Upper lobe of left lung (tissue), 6 donors: Measurements from ENCODE around the gene R3HDM1. TPM values are rescaled to one million over a fixed set of nuclear protein-coding genes. Genes with fewer than 3 reads are reported as not detected.

Experiments used
- ATAC-seq, 2 donors: fragments of 200-7000 bp; cut with Tn5 transposase; one replicate each; pipeline ENCODE4 v1.9.1; 2022; ENCODE audit warnings: mild to moderate bottlenecking in 2 of 2, moderate library complexity in 2 of 2; ENCODE audit not compliant: low FRiP score in 2 of 2
- DNase-seq, 2 donors: peaks; one replicate each; pipeline ENCODE4 v3.0.0-alpha.2; 2019 to 2020
- H3K27ac ChIP-seq, 4 donors: fragments of 200-600 bp; sonication (generic); one replicate each; pipeline ENCODE4 v1.5.1; 2016 to 2019
- H3K27me3 ChIP-seq, 4 donors: fragments of 200-600 bp; sonication (generic); one replicate each; pipeline ENCODE4 v1.5.1; 2017 to 2019
- H3K36me3 ChIP-seq, 4 donors: fragments of 200-600 bp; sonication (generic); one replicate each; pipeline ENCODE4 v1.5.1; 2016 to 2019
- H3K4me1 ChIP-seq, 4 donors: fragments of 200-600 bp; sonication (generic); one replicate each; pipeline ENCODE4 v1.5.1; 2018 to 2019
- H3K4me3 ChIP-seq, 4 donors: fragments of 200-600 bp; sonication (generic); one replicate each; pipeline ENCODE4 v1.5.1; 2017 to 2019; ENCODE audit warnings: mild to moderate bottlenecking in 2 of 4, moderate library complexity in 1 of 4
- H3K9me3 ChIP-seq, 4 donors: fragments of 200-600 bp; sonication (generic); one replicate each; pipeline ENCODE4 v1.5.1; 2018 to 2019
- EP300 ChIP-seq, 4 donors: sonication (generic); formaldehyde crosslinking; IDR thresholded peaks; one replicate each; pipeline ENCODE4 v1.5.1; 2017; ENCODE audit warnings: antibody characterized with exemption in 4 of 4, control low read depth in 2 of 4
- POLR2A ChIP-seq, 4 donors: fragments of 450-650 bp; IDR thresholded peaks; one replicate each; pipeline ENCODE4 v1.5.1; 2016 to 2017; ENCODE audit warnings: antibody characterized with exemption in 4 of 4, mild to moderate bottlenecking in 2 of 4
- POLR2AphosphoS5 ChIP-seq, 2 donors: sonication (generic); formaldehyde crosslinking; IDR thresholded peaks; one replicate each; pipeline ENCODE4 v1.5.1; 2017; ENCODE audit warnings: antibody characterized with exemption in 2 of 2
- whole genome bisulfite sequencing, 2 donors: methylation state at CpG; one replicate each; pipeline ENCODE4 v1.1.5; 2017 to 2018; 5-methylcytosine and 5-hydroxymethylcytosine counted together
- total RNA-seq, 6 donors: library from RNA; depleted of rRNA in 4 of 6; stranded (reverse); fragments of >200 nt in 4 of 6; gene quantifications; one replicate each; pipeline versions ENCODE4 v1.1.0 to v1.2.1, GENCODE V29; 2016 to 2021
- TF ChIP-seq, protein P1 (sequence below), 6 experiments: fragments of 450-650 bp in 4 of 6; fragments of 200-600 bp in 2 of 6; sonication (generic) in 2 of 6; IDR thresholded peaks; one replicate each; pipeline ENCODE4 v1.5.1; 2016 to 2019; ENCODE audit warnings: antibody characterized with exemption in 6 of 6
- donor health status: DM: no; HTN: no; CAD: no; lungs with moderate emphysema.
- donor health status: DM: no; HTN: yes; CAD: no; lungs with severe emphysema.

The R3HDM1 gene
- total RNA-seq, 6 donors from 2014 or later = 9.0 to 43.0 (median 16.2) TPM

DNA sequence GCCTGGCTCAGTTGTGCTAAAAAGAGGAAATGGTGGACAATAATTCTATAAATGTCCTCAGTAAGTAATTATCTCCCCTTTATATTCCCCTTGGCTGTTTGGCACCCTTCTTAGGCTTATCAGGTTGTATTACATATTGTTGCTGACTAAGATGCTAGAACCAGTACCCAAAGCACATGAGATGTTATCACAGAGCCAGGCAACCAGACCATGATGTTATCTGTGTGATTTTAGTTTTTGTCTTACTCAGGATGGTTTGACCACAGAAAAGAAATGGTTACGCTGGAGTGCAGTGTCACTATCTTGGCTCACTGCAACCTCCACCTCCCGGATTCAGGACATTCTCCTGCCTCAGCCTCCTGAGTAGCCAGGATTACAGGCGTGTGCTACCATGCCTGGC lies 15.2 kb downstream of the R3HDM1 start:
- no peak for DNase-seq
- no peaks in the 10 kb centered on the region for H3K27me3 ChIP-seq
- TF ChIP-seq POLR2A (IDR thresholded peaks at IDR 0.05) (no peak), POLR2AphosphoS5 (IDR thresholded peaks at IDR 0.05) (no peak), EP300 (IDR thresholded peaks at IDR 0.05) (no peak)
- TF ChIP-seq, protein P1, sequence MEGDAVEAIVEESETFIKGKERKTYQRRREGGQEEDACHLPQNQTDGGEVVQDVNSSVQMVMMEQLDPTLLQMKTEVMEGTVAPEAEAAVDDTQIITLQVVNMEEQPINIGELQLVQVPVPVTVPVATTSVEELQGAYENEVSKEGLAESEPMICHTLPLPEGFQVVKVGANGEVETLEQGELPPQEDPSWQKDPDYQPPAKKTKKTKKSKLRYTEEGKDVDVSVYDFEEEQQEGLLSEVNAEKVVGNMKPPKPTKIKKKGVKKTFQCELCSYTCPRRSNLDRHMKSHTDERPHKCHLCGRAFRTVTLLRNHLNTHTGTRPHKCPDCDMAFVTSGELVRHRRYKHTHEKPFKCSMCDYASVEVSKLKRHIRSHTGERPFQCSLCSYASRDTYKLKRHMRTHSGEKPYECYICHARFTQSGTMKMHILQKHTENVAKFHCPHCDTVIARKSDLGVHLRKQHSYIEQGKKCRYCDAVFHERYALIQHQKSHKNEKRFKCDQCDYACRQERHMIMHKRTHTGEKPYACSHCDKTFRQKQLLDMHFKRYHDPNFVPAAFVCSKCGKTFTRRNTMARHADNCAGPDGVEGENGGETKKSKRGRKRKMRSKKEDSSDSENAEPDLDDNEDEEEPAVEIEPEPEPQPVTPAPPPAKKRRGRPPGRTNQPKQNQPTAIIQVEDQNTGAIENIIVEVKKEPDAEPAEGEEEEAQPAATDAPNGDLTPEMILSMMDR (IDR thresholded peaks at IDR 0.05) = no peak
- no peaks in the 10 kb centered on the region for H3K4me1 ChIP-seq
- no peaks in the 10 kb centered on the region for H3K36me3 ChIP-seq
- no peak overlapping the region for H3K27ac ChIP-seq
- H3K4me3 ChIP-seq = no peak overlapping the region
- H3K9me3 ChIP-seq = no peaks in the 10 kb centered on the region
- ATAC-seq = no peak
- WGBS, 2 donors = 90 to 91% methylated on average over 3 of the region's 3 CpGs

DNA sequence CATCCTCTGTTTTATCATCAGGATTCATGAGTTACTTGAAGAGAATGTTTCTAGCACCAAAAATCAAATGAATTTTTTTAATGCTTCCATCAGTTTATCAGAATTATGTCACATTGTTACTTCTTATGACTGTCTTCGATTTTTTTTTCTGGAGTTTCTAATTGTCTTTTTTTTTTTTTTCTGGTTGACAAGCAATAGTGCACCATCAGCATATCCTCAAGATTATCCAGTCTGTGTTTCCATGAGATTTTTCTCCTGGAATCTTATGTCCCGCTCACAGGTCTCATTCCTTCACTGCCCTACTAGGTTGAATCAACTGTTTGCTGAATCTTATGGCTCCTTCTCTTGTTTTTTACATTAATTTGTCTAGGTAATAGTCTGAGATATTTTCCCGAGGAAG lies 16.0 kb downstream of the R3HDM1 start:
- DNase-seq = no peak
- ATAC-seq = no peak
- Histone ChIP-seq H3K36me3 (no peaks in the 10 kb centered on the region), H3K27ac (no peak overlapping the region), H3K4me3 (no peak overlapping the region), H3K9me3 (no peaks in the 10 kb centered on the region), H3K4me1 (no peaks in the 10 kb centered on the region), H3K27me3 (no peaks in the 10 kb centered on the region)
- TF ChIP-seq POLR2AphosphoS5 (IDR thresholded peaks at IDR 0.05) (no peak), EP300 (IDR thresholded peaks at IDR 0.05) (no peak), POLR2A (IDR thresholded peaks at IDR 0.05) (no peak)
- TF ChIP-seq, protein P1 (IDR thresholded peaks at IDR 0.05) = no peak
- WGBS, 2 donors = 91 to 98% methylated on average over 3 of the region's 3 CpGs

DNA sequence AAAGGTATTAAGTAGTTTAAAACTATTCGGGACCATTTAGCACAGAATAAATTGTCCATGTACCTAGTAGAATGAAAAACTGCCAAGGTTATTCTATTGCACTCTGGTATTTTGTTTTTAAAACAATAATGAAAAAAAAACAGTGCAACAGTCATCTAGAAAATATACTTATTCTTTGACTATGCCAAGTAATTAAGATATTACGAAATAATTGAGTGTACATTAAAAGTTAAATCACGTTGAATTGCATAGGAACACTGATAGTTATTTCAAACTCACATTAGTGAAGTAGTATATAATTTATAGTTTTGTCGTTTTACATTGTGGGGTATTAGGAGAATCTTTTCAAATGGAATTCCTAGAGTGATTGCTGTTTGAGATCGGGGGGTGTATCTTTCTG lies 20.1 kb downstream of the R3HDM1 start:
- no peaks in the 10 kb centered on the region for H3K9me3 ChIP-seq
- WGBS, 2 donors = 82 to 91% methylated on average over 5 of the region's 5 CpGs
- no peak for DNase-seq
- H3K27ac ChIP-seq = no peak overlapping the region
- no peaks in the 10 kb centered on the region for H3K4me1 ChIP-seq
- no peaks in the 10 kb centered on the region for H3K27me3 ChIP-seq
- no peak for ATAC-seq
- TF ChIP-seq EP300 (IDR thresholded peaks at IDR 0.05) (no peak), POLR2A (IDR thresholded peaks at IDR 0.05) (no peak), POLR2AphosphoS5 (IDR thresholded peaks at IDR 0.05) (no peak)
- TF ChIP-seq, protein P1 (IDR thresholded peaks at IDR 0.05) = no peak
- no peak overlapping the region for H3K4me3 ChIP-seq
- H3K36me3 ChIP-seq = no peaks in the 10 kb centered on the region

DNA sequence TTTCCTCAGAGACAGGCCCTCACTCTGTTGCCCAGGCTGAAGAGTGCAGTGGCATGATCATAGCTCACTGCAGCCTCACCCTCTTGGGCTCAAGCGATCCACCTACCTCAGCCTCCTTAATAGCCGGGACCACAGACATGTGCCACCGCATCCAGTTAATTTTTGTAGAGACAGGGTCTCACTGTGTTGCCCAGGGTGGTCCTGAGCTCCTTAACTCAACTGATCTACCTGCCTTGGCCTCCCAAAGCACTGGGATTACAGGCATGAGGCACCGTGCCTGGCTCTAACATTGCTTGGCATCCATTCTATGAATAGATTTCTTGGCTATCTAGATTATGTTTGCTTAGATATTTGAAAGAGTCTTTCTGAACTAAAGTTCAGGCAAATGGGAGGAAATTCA lies 21.6 kb downstream of the R3HDM1 start:
- TF ChIP-seq, protein P1 (IDR thresholded peaks at IDR 0.05) = no peak
- TF ChIP-seq POLR2AphosphoS5 (IDR thresholded peaks at IDR 0.05) (no peak), POLR2A (IDR thresholded peaks at IDR 0.05) (no peak), EP300 (IDR thresholded peaks at IDR 0.05) (no peak)
- Histone ChIP-seq H3K4me3 (no peak overlapping the region), H3K36me3 (no peaks in the 10 kb centered on the region), H3K4me1 (no peaks in the 10 kb centered on the region), H3K27ac (no peak overlapping the region), H3K27me3 (no peaks in the 10 kb centered on the region), H3K9me3 (no peaks in the 10 kb centered on the region)
- WGBS, 2 donors = 88 to 91% methylated on average over 4 of the region's 4 CpGs
- DNase-seq (no peak), ATAC-seq (no peak)

DNA sequence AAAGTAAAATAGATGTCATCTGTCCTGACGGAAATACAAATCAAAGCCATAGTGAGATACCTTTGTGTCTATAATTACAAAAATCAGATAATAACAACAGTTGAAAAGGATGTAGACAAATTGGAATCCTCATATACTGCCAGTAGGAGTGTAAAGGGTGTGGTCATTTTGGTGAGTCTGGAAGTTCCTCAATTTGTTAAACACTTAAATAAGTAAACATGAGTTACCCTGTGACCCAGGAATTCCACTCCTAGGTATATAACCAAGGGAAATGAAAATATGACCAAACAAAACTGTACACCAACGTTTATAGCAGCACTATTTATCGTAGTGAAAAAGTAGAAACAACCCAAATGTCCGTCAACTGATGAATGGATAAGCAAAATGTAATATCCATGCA lies 24.0 kb downstream of the R3HDM1 start:
- Histone ChIP-seq H3K36me3 (peaks cover 0 to 2% (median 0%) of the 10 kb centered on the region in 4 donors), H3K4me3 (no peak overlapping the region), H3K27ac (no peak overlapping the region), H3K27me3 (no peaks in the 10 kb centered on the region), H3K4me1 (no peaks in the 10 kb centered on the region), H3K9me3 (no peaks in the 10 kb centered on the region)
- 66 to 76% methylated on average over 4 of the region's 4 CpGs for WGBS, 2 donors
- DNase-seq = no peak
- TF ChIP-seq POLR2AphosphoS5 (IDR thresholded peaks at IDR 0.05) (no peak), POLR2A (IDR thresholded peaks at IDR 0.05) (no peak), EP300 (IDR thresholded peaks at IDR 0.05) (no peak)
- TF ChIP-seq, protein P1 (IDR thresholded peaks at IDR 0.05) = no peak
- ATAC-seq = no peak
